Right lobe of liver (tissue), 6 donors: ENCODE results near the gene LRRN2. TPM values are rescaled to one million over a fixed set of nuclear protein-coding genes. Genes with fewer than 3 reads are reported as not detected.
A peak's percentile ranks its signal among the peaks of the same experiment; 100 is the strongest.

ENCODE experiments used
- ATAC-seq, 4 donors: fragments of 200-7000 bp; cut with Tn5 transposase; one replicate each; pipeline ENCODE4 v1.9.1; 2020; ENCODE audit warnings: mild to moderate bottlenecking in 4 of 4, moderate library complexity in 4 of 4
- DNase-seq, 3 donors: peaks; one replicate each; pipeline ENCODE4 v3.0.0-alpha.2; 2020
- H3K27ac ChIP-seq, 3 donors: fragments of 200-600 bp; one replicate each; pipeline ENCODE4 v1.8.0; 2022
- H3K27me3 ChIP-seq, 2 donors: fragments of 200-600 bp; one replicate each; pipeline ENCODE4 v1.8.0; 2022
- H3K36me3 ChIP-seq, 4 donors: fragments of 200-600 bp; sonication (generic) in 1 of 4; one replicate each; pipeline versions ENCODE4 v1.5.1 to v1.8.0; 2017 to 2022; ENCODE audit warnings: control low read depth in 1 of 4
- H3K4me1 ChIP-seq, 4 donors: fragments of 200-600 bp; sonication (generic) in 1 of 4; one replicate each; pipeline versions ENCODE4 v1.5.1 to v1.8.0; 2017 to 2022; ENCODE audit warnings: control low read depth in 1 of 4
- H3K4me3 ChIP-seq, 3 donors: fragments of 200-600 bp; one replicate each; pipeline ENCODE4 v1.8.0; 2022
- H3K9me3 ChIP-seq, 4 donors: fragments of 200-600 bp; sonication (generic) in 1 of 4; one replicate each; pipeline versions ENCODE4 v1.5.1 to v1.8.0; 2017 to 2022; ENCODE audit warnings: control low read depth in 1 of 4
- POLR2A ChIP-seq: fragments of 450-650 bp; IDR thresholded peaks from one replicate; pipeline ENCODE4 v1.6.1; 2017; ENCODE audit warnings: antibody characterized with exemption, mild to moderate bottlenecking
- WGBS: methylation state at CpG from one replicate; pipeline ENCODE4 v1.1.6; 2018; ENCODE audit warnings: low coverage, low lambda C conversion rate; ENCODE audit not compliant: insufficient coverage; ENCODE audit errors: missing lambda C conversion rate; 5-methylcytosine and 5-hydroxymethylcytosine counted together
- intact Hi-C, 2 donors: fragments of 100-400 bp; cut with DNase I; formaldehyde crosslinking; loops; one replicate each; pipeline versions ENCODE4 v1.11.2 to v1.14.1; 2022
- total RNA-seq, 6 experiments: library from RNA; depleted of rRNA in 2 of 6; stranded (reverse); fragments of >200 nt in 2 of 6; fragmentation: NEBNext Ultra II Directional in 3 of 6; extraction: Animal tissue kit (Norgen Biotek cat#: 25700) in 3 of 6; gene quantifications; one replicate each; pipeline versions ENCODE4 v1.1.0 to v1.2.4, GENCODE V29; 2016 to 2023
- TF ChIP-seq, protein P1 (sequence below), 4 donors: fragments of 200-600 bp in 3 of 4; fragments of 450-650 bp in 1 of 4; IDR thresholded peaks; one replicate each; pipeline versions ENCODE4 v1.5.1 to v1.8.0; 2016 to 2022; ENCODE audit warnings: antibody characterized with exemption in 4 of 4, mild to moderate bottlenecking in 2 of 4
- donor health status: DM: no; HTN: yes; CAD: no.
- donor health status: DM: no; HTN: no; CAD: no.
- donor health status: DM: no; HTN: no; CAD: no.
- donor health status: DM: no; HTN: yes; CAD: no.
- donor health status: DM: no; HTN: yes; CAD: no.

The LRRN2 gene
- total RNA-seq, 6 experiments from 2014 or later: 0.07 to 0.78 (median 0.25) TPM

DNA sequence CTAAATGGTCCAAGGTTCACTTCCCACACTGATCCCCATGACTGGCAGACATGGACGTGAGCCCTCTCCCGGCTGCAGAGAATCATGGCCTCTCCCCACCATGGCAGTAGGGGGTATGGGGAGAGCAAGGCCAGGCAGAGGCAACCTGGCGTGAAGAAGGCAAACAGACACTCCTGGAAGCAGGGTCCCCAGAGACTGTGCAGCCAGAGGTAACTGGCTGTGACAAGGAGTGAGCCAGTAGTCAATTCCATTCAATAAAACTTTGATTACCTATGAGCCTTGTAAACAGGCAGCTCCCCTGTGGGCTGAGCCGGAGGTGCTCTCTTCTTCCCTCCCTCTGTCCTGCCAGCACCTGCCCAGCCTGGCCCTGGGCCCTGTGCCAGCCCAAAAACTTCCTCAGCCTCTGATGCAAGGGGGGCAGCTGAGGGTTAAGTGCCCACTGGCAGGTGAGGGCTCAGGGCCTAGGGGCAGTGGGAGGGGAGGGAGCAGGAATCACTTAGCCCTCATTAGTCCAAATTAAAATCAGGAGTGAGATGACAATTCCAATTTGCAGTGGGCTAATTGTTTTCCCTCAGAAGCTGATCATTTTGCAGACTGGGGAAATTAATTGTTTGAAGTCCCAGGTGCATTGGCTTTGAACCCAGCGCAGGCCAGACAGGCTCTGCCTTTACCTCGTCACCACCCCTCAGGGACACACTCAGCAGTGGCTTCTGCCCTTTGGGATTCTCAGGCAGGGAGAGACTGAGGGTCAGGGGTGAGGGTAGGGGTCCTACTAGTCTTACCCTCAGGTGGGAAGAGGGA lies 35.6 kb downstream of the LRRN2 start:
- TF ChIP-seq, protein P1, sequence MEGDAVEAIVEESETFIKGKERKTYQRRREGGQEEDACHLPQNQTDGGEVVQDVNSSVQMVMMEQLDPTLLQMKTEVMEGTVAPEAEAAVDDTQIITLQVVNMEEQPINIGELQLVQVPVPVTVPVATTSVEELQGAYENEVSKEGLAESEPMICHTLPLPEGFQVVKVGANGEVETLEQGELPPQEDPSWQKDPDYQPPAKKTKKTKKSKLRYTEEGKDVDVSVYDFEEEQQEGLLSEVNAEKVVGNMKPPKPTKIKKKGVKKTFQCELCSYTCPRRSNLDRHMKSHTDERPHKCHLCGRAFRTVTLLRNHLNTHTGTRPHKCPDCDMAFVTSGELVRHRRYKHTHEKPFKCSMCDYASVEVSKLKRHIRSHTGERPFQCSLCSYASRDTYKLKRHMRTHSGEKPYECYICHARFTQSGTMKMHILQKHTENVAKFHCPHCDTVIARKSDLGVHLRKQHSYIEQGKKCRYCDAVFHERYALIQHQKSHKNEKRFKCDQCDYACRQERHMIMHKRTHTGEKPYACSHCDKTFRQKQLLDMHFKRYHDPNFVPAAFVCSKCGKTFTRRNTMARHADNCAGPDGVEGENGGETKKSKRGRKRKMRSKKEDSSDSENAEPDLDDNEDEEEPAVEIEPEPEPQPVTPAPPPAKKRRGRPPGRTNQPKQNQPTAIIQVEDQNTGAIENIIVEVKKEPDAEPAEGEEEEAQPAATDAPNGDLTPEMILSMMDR (IDR thresholded peaks at IDR 0.05): no peak
- no peak for TF ChIP-seq POLR2A
- intact Hi-C loops: no loop called here
- DNase-seq (no peak), ATAC-seq (no peak)
- H3K9me3 ChIP-seq: no peaks in the 10 kb centered on the region
- H3K27me3 ChIP-seq: no peaks in the 10 kb centered on the region
- no peak overlapping the region for H3K27ac ChIP-seq
- WGBS: 83% methylated on average over 2 of the region's 6 CpGs
- no peaks in the 10 kb centered on the region for H3K36me3 ChIP-seq
- H3K4me3 ChIP-seq: no peak overlapping the region
- H3K4me1 ChIP-seq: no peaks in the 10 kb centered on the region

DNA sequence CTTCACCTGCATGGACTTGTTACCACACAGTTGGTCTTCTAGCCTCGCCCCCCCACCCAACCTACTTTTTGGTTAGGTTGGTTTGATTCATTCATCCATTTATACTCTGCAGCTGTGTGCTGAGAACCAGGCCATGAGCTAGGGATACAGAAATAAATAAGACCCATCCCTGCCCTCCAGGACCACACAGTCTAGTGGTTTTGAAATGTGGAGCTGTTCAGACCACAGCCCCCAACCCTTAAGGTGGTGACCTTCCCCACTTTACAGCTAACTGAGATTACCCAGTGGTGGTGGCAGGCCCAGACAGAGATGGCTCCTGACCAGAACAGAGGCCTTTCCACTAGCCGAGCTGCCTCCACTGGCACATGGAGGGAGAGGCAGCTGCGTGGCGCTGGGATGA lies 37.0 kb downstream of the LRRN2 start:
- Histone ChIP-seq H3K36me3 (no peaks in the 10 kb centered on the region), H3K4me3 (no peak overlapping the region), H3K27ac (no peak overlapping the region), H3K27me3 (no peaks in the 10 kb centered on the region), H3K9me3 (no peaks in the 10 kb centered on the region), H3K4me1 (no peaks in the 10 kb centered on the region)
- DNase-seq: no peak
- 86% methylated on average over 4 of the region's 4 CpGs for WGBS
- TF ChIP-seq, protein P1 (IDR thresholded peaks at IDR 0.05): no peak
- TF ChIP-seq POLR2A: no peak
- no peak for ATAC-seq
- intact Hi-C loops: no loop called here

DNA sequence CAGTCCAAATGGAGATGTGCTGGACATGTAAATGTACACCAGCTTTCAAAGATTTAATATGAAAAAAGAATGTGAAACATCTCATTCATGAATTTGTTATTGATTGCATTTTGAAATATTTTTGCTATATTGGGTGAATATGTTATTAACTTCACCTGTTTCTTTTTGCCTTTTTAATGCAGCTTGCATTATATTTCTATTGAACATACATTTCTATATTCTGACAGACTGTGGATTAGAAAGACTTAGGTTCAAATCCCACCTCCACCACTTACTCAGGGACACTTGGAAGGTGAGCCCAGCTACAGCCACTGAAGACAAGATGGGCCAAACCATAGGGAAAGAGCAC lies 37.8 kb downstream of the LRRN2 start:
- DNase-seq: no peak

DNA sequence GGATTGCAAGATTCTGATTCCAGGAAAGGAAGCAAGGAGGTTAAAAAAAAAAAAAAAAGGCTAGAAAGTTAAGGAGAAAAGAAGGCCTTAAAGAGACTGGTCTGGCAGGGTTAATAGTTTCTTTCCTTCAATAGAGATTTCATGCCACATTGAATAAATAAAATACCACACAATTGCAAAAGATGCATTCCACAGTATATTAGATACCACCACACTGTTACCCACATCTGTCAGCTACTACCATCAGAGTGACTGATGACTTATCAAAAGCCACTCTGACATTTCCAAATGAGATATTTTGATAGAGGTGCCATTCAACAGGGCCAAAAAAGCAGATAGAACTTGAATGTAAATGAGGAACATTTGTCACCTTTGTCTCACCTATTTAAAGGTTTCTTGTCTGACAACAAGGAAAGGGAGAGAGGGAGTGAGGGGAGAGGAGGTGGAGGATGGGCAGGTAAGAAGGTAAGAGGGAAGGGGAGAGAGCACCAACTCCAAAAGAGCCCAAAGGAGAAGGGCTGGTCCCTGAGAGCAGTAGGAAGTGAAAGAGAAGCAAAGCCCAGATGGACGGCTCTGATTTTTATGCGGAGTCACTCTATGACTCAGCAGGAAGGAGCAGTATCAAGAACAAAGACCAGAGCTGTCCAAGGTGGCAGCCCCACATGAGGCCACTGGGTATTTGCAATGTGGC lies 38.3 kb downstream of the LRRN2 start:
- DNase-seq: no peak
- WGBS: 36% methylated on average over 2 of the region's 2 CpGs
- TF ChIP-seq, protein P1 (IDR thresholded peaks at IDR 0.05): no peak
- no peak for TF ChIP-seq POLR2A

More for the DNA sequence above, 37.8 kb downstream of the LRRN2 start:
- H3K27ac ChIP-seq: no peak overlapping the region
- no peak overlapping the region for H3K4me3 ChIP-seq
- no peaks in the 10 kb centered on the region for H3K27me3 ChIP-seq
- H3K9me3 ChIP-seq: no peaks in the 10 kb centered on the region
- intact Hi-C loops: no loop called here
- no peaks in the 10 kb centered on the region for H3K4me1 ChIP-seq
- no peak for TF ChIP-seq POLR2A
- TF ChIP-seq, protein P1 (IDR thresholded peaks at IDR 0.05): no peak
- ATAC-seq: no peak
- H3K36me3 ChIP-seq: no peaks in the 10 kb centered on the region

More for the DNA sequence above, 38.3 kb downstream of the LRRN2 start:
- Histone ChIP-seq H3K36me3 (no peaks in the 10 kb centered on the region), H3K4me1 (no peaks in the 10 kb centered on the region), H3K4me3 (no peak overlapping the region), H3K9me3 (no peaks in the 10 kb centered on the region), H3K27me3 (no peaks in the 10 kb centered on the region), H3K27ac (no peak overlapping the region)
- intact Hi-C loops: no loop called here
- ATAC-seq: peak in 2 of 4 donors; percentile 60 to 65
